Suprapubic skin (tissue), 4 donors: ENCODE measurements around the gene NFIA. TPM values are rescaled to one million over a fixed set of nuclear protein-coding genes. Genes with fewer than 3 reads are reported as not detected.

Experiments used
- DNase-seq, 2 donors: peaks; one replicate each; pipeline ENCODE4 v3.0.0-alpha.2; 2019; ENCODE audit warnings: low spot score in 2 of 2
- H3K27ac ChIP-seq: fragments of 200-600 bp; sonication (generic); one replicate; pipeline ENCODE4 v1.5.1; 2019
- H3K27me3 ChIP-seq: fragments of 200-600 bp; sonication (generic); one replicate; pipeline ENCODE4 v1.5.1; 2019
- H3K36me3 ChIP-seq: fragments of 200-600 bp; sonication (generic); one replicate; pipeline ENCODE4 v1.5.1; 2019
- H3K4me1 ChIP-seq: fragments of 200-600 bp; sonication (generic); one replicate; pipeline ENCODE4 v1.5.1; 2019
- H3K4me3 ChIP-seq: fragments of 200-600 bp; sonication (generic); one replicate; pipeline ENCODE4 v1.5.1; 2019; ENCODE audit warnings: mild to moderate bottlenecking
- H3K9me3 ChIP-seq: fragments of 200-600 bp; sonication (generic); one replicate; pipeline ENCODE4 v1.5.1; 2019
- EP300 ChIP-seq: sonication (generic); formaldehyde crosslinking; IDR thresholded peaks from one replicate; pipeline ENCODE4 v1.6.1; 2017; ENCODE audit warnings: antibody characterized with exemption
- POLR2A ChIP-seq, 2 donors: fragments of 450-650 bp; IDR thresholded peaks; one replicate each; pipeline ENCODE4 v1.6.1; 2017; ENCODE audit warnings: antibody characterized with exemption in 2 of 2, mild to moderate bottlenecking in 2 of 2, moderate library complexity in 2 of 2
- POLR2AphosphoS5 ChIP-seq, 3 donors: sonication (generic); formaldehyde crosslinking; IDR thresholded peaks; one replicate each; pipeline ENCODE4 v1.6.1; 2017; ENCODE audit warnings: antibody characterized with exemption in 3 of 3
- WGBS: methylation state at CpG from one replicate; pipeline ENCODE4 v1.1.5; 2018; 5-methylcytosine and 5-hydroxymethylcytosine counted together
- total RNA-seq, 4 donors: library from RNA; depleted of rRNA; stranded (reverse); fragments of >200 nt; gene quantifications; one replicate each; pipeline ENCODE4 v1.1.0, GENCODE V29; 2016
- TF ChIP-seq, protein P1 (sequence below), 2 donors: fragments of 200-600 bp in 1 of 2; fragments of 450-650 bp in 1 of 2; sonication (generic) in 1 of 2; IDR thresholded peaks; one replicate each; pipeline ENCODE4 v1.5.1; 2016 to 2019; ENCODE audit warnings: antibody characterized with exemption in 2 of 2, mild to moderate bottlenecking in 1 of 2, moderate library complexity in 1 of 2

Gene NFIA
- total RNA-seq, 4 donors from 2014 or later, result 30.1 to 54.2 (median 48.2) TPM

DNA sequence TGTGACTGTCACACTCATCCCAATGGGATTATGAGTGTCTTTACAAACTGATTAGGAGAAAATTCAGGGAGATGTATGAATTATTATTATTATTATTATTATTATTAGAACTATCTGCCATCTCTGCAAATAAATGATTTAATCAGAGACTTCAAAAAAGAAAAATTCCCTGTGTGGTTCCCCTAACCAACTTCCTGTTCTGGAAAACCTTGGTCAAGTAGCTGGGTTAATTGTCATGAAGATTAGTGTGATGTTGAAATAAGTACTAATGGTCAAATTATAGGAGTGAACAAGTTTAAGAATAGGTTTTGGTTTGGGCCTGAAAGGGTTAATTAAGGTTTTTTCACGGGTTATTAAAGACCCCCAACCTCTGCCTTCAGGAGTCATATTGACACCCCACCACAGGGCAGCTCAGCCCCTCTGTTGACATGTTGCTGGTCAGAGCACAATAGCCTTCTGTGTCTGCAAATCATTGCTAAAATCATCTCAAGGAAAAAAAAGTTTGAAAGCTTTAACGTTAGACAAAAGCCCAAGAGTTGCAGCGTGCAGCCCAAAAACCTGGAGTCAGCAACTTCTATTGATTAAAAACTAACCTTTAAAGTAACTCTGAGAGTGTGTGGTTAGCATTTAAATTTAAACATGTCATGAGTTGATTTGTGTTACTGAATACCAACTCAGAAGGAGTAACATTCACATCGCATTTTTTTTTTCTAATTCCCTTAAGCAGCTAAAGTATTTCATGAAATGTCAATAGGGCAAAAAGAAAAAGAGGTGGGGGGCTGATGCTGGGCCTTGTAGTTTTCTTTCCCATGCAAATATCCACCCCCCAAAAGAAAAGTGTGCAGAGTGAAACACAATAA, 370.0 kb downstream of the NFIA start:
- H3K9me3 ChIP-seq, result no peaks in the 10 kb centered on the region
- H3K4me3 ChIP-seq, result no peak overlapping the region
- no peaks in the 10 kb centered on the region for H3K27me3 ChIP-seq
- H3K27ac ChIP-seq, result peak overlapping the region; percentile 63
- TF ChIP-seq, protein P1, sequence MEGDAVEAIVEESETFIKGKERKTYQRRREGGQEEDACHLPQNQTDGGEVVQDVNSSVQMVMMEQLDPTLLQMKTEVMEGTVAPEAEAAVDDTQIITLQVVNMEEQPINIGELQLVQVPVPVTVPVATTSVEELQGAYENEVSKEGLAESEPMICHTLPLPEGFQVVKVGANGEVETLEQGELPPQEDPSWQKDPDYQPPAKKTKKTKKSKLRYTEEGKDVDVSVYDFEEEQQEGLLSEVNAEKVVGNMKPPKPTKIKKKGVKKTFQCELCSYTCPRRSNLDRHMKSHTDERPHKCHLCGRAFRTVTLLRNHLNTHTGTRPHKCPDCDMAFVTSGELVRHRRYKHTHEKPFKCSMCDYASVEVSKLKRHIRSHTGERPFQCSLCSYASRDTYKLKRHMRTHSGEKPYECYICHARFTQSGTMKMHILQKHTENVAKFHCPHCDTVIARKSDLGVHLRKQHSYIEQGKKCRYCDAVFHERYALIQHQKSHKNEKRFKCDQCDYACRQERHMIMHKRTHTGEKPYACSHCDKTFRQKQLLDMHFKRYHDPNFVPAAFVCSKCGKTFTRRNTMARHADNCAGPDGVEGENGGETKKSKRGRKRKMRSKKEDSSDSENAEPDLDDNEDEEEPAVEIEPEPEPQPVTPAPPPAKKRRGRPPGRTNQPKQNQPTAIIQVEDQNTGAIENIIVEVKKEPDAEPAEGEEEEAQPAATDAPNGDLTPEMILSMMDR (IDR thresholded peaks at IDR 0.05), result no peak
- TF ChIP-seq EP300 (no peak), POLR2AphosphoS5 (IDR thresholded peaks at IDR 0.05) (no peak), POLR2A (IDR thresholded peaks at IDR 0.05) (no peak)
- peaks cover 10% of the 10 kb centered on the region for H3K36me3 ChIP-seq
- 9% methylated on average over 4 of the region's 4 CpGs for WGBS
- peaks cover 56% of the 10 kb centered on the region for H3K4me1 ChIP-seq
- no peak for DNase-seq

DNA sequence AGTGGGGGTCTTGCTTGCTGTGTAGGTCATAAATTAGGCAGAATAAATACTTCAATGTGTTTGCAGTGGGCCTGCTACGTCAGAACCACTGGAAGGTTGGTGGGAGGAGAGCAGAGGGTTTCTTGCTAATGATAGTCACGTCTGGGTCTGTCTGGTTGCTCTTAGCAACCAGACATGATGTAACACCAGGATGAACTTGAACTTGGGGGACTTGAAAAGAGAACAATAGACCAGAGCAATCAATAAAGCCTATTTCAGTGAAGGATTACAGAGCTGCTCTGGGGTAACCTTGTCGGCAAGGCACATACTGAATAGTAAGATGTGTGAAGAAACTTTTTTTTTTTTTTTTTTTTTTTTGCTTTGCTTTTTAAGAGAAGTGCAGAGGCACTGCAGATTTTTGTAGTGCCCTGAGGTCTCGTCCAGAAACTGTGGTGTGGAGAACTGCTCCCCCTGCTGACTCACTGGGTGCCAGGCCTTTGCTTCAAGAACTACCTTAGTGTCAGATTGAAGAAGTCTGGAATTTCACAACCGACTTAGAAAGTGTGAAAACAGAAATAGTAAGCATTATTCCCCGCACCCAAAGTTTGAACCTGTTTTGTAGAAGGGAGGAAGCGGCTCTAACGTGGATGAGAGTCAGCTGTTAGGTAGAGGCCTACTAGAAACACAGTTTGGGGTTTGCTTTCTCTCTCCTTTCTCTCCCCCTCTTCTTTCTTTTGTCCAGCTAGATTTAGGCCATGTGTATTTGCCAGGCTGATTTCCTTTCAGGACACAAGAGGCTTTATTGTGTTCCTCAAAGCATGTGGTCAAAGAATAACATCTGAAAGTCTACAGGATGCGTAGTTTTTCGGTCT, 371.0 kb downstream of the NFIA start:
- Histone ChIP-seq H3K36me3 (peaks cover 10% of the 10 kb centered on the region), H3K27me3 (no peaks in the 10 kb centered on the region), H3K9me3 (no peaks in the 10 kb centered on the region), H3K4me3 (no peak overlapping the region), H3K27ac (peak overlapping the region; percentile 66), H3K4me1 (peaks cover 49% of the 10 kb centered on the region)
- TF ChIP-seq, protein P1 (IDR thresholded peaks at IDR 0.05), result peak; percentile 62 to 72
- TF ChIP-seq POLR2AphosphoS5 (IDR thresholded peaks at IDR 0.05), result peak in 1 of 3 donors; percentile 64
- TF ChIP-seq EP300, result no peak
- no peak for TF ChIP-seq POLR2A (IDR thresholded peaks at IDR 0.05)
- peak; percentile 94 to 95 for DNase-seq
- WGBS, result 17% methylated on average over 10 of the region's 10 CpGs

DNA sequence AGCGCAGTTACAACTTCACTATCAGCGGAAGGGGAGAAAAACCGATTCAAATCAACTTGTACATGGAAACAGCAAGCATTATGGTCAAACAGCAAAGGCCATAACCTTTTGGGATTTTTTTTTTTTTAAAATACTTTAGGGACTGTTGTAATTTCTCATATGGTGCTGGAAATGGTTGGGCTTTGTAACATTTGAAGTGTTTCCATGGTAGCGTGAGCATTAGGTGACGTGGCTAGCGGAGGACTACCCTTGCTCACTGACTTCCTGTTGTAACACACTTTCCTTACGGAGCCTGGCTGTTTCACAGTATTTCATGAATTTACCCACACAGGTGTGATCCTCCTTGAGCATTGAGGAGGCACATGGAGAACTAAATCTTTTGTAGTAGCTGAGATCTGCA, 373.0 kb downstream of the NFIA start:
- 88% methylated on average over 7 of the region's 7 CpGs for WGBS
- no peak for DNase-seq
- Histone ChIP-seq H3K36me3 (peaks cover 10% of the 10 kb centered on the region), H3K27ac (no peak overlapping the region), H3K4me1 (peaks cover 29% of the 10 kb centered on the region), H3K9me3 (no peaks in the 10 kb centered on the region), H3K27me3 (no peaks in the 10 kb centered on the region), H3K4me3 (no peak overlapping the region)
- TF ChIP-seq POLR2AphosphoS5 (IDR thresholded peaks at IDR 0.05), result no peak
- no peak for TF ChIP-seq POLR2A (IDR thresholded peaks at IDR 0.05)
- TF ChIP-seq EP300, result no peak
- TF ChIP-seq, protein P1 (IDR thresholded peaks at IDR 0.05), result no peak

DNA sequence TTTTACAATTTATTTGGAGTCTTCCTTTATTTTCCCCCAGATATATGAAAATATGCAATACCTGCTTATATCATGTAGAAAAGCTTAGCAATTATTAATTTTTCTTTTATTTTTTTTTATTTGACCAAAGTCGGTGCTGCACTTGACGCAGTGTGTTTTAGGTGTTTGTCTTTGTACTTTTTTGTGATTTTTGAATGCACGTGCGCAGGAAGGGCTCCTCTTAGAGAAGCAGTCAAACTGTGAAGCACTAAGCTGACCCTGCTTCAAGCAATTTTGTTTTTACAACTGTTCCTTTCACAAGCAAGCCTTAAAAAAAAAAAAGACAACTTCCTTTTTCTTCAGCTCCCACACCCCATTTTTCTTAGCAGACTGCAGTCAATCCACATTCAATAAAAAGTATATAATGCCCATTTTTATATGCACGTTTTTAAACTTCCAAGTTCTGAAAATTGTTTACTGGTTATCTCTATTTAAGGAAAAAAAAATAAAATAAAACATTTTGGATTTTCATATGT, 375.2 kb downstream of the NFIA start:
- Histone ChIP-seq H3K27ac (no peak overlapping the region), H3K27me3 (no peaks in the 10 kb centered on the region), H3K4me1 (peaks cover 7% of the 10 kb centered on the region), H3K36me3 (peaks cover 10% of the 10 kb centered on the region), H3K9me3 (no peaks in the 10 kb centered on the region), H3K4me3 (no peak overlapping the region)
- TF ChIP-seq, protein P1 (IDR thresholded peaks at IDR 0.05), result no peak
- TF ChIP-seq EP300 (no peak), POLR2A (IDR thresholded peaks at IDR 0.05) (no peak), POLR2AphosphoS5 (IDR thresholded peaks at IDR 0.05) (no peak)
- WGBS, result 87% methylated on average over 5 of the region's 5 CpGs
- no peak for DNase-seq

DNA sequence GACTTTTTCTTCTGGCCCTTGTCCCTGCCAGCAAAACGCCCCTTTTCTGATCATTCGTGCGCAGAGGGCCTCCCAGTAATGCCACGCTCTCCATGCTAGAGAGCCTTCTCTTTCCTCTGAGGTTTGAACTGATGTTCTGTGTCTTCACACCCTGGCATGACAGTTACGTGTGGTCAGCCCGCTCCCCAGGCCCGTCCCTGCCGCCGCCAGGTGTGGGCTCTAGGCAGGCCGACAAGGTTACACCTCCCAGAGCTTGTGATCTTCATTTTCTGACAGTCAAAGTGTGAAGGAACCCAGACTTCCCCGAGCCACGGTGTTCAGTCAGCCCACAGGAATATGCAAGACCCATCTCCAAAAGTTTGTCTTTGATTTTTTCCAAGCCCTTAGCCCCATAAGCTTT, 377.0 kb downstream of the NFIA start:
- H3K27ac ChIP-seq, result no peak overlapping the region
- H3K4me1 ChIP-seq, result no peaks in the 10 kb centered on the region
- DNase-seq, result no peak
- 97% methylated on average over 12 of the region's 12 CpGs for WGBS
- TF ChIP-seq, protein P1 (IDR thresholded peaks at IDR 0.05), result no peak
- TF ChIP-seq EP300, result no peak
- TF ChIP-seq POLR2A (IDR thresholded peaks at IDR 0.05), result no peak
- no peak for TF ChIP-seq POLR2AphosphoS5 (IDR thresholded peaks at IDR 0.05)
- peaks cover 10% of the 10 kb centered on the region for H3K36me3 ChIP-seq
- H3K4me3 ChIP-seq, result no peak overlapping the region
- no peaks in the 10 kb centered on the region for H3K9me3 ChIP-seq
- no peaks in the 10 kb centered on the region for H3K27me3 ChIP-seq
